NCI-H526 (cell line): Measurements from ENCODE around the gene CHRNA9.
A peak's percentile ranks its signal among the peaks of the same experiment; 100 is the strongest.
"Not testable (repeated sequence)": the region's sequence is repeated elsewhere in the genome, so short reads cannot be mapped to it uniquely, and the experiment has no call there.

Experiments
- DNase-seq, 2 experiments: peaks; one replicate each; lab custom pipeline; 2025; lab: John Stamatoyannopoulos, UW

Gene CHRNA9

DNA sequence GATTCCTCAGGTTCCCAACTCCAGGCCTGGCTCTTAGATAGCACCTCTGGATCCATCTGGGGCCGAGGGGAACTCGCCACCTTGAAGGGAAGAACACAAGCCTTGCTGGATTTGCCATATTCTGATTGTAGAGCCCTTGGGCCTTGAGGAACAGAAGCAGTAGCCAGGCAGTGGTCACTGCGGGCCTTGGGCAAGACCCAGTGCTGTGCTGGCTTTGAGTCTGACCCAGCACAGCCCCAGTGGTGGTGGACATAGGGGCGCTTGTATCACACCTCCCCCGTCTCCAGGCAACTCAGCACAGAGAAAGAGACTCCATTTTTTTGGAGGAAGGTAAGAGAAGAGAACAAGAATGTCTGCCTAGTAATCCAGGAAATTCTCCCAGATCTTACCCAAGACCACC lies 45.5 kb downstream of the CHRNA9 start:
- no peak for DNase-seq

GRCh38 chr4:40388239-40388638 lies 53.1 kb downstream of the CHRNA9 start:
- no peak for DNase-seq

DNA sequence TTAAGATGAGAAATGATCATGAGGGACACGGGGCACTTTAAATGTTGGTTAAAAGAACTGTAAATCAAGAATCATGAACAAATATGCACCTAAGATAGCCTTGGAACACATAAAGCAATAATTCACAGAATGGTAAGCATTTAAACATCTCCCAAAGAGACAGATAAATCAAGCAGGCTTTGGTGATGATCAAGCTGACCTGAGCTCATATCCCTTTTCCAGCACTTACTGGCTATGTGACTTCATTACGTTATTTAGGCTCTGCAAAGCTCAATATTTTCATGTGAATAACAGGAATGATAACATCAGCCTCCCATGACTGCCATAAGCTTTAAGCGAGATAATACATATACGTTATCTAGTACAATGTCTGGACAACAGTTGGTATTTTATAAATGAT lies 54.9 kb downstream of the CHRNA9 start:
- no peak for DNase-seq

DNA sequence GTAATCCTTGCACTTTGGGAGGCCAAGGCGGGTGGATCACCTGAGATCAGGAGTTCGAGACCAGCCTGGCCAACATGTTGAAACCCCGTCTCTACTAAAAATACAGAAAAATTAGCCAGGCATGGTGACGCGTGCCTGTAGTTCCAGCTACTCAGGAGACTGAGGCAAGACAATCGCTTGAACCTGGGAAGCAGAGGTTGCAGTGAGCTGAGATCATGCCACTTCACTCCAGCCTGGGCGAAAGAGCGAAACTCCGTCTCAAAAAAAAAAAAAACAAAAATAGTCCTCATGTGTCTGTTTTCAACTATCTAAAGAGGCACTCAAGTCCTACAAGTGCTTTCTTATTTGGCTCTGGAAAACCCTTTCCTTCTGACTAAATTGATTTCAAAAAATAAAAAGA lies 57.1 kb downstream of the CHRNA9 start:
- DNase-seq = not testable (repeated sequence)

- DNase-seq = no peak
Measured at GRCh38 chr4:40394236-40394635, 59.1 kb downstream of the CHRNA9 start.

DNA sequence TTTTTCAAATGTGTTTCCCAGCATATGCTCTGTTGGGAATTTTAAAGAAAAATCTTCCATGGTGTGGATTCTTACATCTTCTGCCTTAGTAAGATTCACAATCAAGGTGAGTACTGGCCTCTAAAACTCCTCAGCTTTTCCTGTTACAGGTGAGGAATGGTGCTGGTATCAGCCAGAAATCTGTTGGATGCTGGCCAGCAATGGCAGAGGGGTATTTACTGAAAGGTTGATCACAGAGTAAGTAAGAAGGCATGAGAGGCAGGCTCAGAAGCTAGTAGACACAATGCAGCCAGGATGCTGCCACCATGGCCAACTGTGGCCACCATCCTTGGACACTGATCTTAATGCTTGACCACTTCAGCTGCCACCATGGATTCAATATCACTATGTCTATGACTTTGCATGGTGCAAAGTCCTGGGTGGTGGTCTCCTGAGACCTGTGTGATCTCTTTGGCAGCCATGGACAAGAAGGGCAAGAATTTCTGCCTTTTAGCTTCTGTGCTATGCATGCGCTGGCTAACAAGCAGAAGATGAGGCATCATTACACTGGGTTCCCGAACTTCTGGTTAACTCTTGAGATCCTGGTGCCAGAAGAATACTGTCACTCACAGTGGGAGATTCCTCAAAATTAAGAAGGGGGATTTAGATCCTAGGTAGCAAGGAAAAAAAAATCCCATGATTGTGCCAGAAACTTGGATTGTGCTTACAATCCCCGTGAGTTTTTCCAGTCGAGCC lies 60.2 kb downstream of the CHRNA9 start:
- no peak for DNase-seq

DNA sequence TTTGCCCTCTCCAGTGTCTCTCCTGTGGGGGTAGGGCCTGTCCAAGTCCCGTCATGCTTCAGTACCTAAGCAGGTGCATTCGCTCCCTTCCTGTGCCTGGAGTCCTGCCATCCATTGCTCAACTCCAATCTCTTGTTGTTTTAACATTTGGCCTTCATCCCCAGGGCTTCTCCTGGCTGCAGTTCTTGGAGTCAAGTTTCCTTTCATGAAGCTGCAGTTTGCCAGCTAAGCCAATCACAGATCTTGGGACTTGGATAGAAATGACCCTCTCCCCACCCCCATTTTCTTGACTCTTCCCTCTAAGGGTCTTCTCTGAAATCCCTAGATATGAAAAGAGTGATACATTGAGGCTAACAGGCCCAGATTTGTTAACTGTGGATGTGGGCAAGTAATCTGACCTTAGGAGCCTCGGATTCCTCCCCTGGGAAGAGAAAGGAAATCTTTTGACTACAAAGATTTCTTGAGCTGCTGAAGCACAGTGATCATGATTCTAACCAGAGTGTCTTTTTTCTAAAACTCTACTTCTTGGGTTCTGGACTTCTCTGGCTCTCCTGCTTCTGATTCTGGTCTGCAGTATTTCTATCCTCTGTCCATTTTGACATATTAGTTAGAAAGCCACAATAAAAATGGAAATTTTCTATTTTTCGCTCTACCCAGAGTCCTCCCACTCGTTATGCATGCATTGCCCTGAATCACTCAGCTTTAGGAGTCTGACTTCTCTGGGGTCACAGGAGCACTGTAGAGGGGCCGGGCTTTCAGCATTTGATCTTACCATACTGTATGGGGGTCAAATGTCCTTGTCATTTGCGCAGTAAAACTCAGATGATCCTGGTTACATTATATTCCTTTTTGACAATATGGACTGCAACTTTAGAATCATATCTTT lies 61.0 kb downstream of the CHRNA9 start:
- DNase-seq = peak; percentile 62 to 80

GRCh38 chr4:40399578-40399977 lies 64.4 kb downstream of the CHRNA9 start:
- DNase-seq = no peak

- no peak for DNase-seq
Measured at GRCh38 chr4:40401096-40401495, 66.0 kb downstream of the CHRNA9 start.

GRCh38 chr4:40401631-40402030 lies 66.5 kb downstream of the CHRNA9 start:
- no peak for DNase-seq

GRCh38 chr4:40402556-40402955 lies 67.4 kb downstream of the CHRNA9 start:
- no peak for DNase-seq

DNA sequence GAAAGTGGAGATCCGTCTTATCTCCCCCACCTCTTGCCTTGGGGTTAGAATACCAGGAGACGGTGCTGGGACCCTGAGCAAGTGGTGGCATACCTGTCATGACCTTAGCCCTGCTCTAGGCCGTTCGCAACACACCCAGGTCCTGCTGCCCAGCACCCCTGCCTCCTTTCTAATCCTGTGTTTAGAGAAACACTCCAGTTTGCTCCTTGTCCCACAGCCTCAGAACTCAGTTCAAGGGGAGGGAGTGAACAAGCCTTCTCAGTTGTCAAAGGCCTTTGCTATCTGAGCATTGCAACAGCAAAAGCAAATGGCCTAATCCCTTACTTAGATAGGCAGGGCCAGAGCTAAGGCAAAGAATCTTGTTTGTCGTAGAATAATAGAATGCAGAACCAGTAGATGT lies 67.9 kb downstream of the CHRNA9 start:
- DNase-seq = no peak
